HL-60/S4 treated with phorbol 12-myristate 13-acetate at 8.2 ng/mL for 4 days and 3 days (cell line): ENCODE data around the gene GFI1B.
"Not testable (repeated sequence)": the region's sequence is repeated elsewhere in the genome, so short reads cannot be mapped to it uniquely, and the experiment has no call there.

Experiments
- in situ Hi-C: fragments of 300-500 bp; cut with MboI; formaldehyde crosslinking; loops from 2 replicates; pipeline ENCODE4 v1.15.0; 2022; ENCODE audit warnings: low sequenced_read_pairs

The GFI1B gene

DNA sequence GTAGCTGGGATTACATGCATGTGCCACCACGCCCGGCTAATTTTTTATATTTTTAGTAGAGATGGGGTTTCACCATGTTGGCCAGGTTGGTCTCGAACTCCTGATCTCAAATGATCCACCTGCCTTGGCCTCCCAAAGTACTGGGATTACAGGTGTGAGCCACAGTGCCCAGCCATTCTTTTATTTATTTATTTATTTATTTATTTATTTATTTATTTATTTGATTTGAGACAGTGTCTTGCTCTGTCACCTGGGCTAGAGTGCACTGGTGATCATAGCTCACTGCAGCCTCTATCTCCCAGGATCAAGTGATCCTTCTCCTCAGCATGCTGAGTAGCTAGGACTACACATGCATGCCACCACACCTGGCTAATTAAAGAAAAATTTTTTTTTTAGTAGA is 10.6 kb upstream of the GFI1B start:
- in situ Hi-C loops = not testable (repeated sequence)

DNA sequence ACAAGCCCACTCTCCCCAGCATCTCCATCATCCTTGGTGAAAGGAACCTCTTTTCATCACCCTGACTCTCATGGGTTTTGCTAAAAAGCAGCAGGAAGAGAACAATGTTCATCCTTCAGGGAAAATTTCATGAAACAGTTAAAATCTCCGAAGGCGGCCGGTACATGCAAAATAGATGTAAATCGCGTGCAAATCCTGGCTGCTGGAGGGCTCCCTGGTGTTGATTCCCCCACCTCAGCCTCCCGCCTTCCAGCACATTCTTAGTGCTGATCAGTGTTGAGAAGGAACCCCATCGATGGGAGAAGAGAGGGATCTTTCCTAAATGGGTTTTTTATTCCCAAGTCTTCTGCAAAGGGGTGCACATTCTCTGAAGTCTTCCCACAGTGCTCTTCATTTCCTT is 8.7 kb upstream of the GFI1B start:
- in situ Hi-C loops = no loop called here

DNA sequence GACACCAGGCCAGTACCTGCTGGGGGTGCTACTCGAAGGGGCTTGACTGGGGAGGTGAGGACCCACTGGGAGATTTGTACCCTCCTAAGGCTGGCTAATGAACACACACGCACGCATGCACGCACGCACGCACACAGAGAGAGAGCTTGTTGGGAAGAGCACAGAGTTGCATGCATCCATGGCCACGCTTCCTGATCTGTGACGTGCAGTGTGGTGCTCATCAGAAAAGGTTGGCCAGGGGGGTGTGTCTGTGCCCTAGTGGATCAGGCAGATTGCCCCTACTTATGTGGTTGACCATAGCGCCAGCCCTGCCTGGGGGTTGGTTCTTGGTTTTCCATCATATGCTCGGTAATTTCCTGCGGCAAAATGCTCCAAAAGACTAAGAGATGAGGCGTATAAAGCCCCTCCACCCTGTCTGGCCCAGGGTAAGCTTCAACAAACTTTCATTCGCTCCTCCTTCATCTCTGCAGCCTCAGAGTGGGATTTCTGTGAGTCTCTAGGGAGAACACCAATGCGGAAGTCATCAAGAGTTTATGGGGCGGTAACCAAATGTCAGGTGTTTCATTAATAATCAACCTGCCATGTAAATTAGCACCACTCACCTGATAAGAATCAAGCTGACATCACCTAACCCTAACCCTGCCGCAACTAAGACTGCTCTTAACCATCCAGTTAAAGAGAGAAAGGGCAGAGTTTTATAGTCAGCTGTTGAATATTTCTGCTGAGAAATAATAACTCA is 8.0 kb upstream of the GFI1B start:
- in situ Hi-C loops = no loop called here

DNA sequence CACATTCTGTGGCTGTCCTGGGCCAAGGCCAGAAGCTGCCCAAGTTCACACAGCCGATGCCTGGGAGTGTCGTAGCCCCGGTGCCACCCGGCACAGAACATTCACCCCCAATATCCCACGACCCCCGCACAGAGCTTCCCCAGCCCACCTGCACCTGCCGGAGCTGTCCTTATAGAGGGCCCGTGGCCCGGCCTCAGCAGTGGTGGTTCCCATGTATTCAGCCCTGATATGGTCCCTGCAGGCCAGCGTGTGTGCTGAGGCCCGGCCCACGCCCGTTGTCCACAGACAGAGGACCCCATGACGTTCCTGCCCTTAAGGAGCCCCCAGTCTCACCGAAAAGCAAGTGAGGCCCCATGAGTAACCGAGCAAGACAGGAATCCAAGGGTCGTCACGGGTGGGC is 5.3 kb upstream of the GFI1B start:
- in situ Hi-C loops = no loop called here

DNA sequence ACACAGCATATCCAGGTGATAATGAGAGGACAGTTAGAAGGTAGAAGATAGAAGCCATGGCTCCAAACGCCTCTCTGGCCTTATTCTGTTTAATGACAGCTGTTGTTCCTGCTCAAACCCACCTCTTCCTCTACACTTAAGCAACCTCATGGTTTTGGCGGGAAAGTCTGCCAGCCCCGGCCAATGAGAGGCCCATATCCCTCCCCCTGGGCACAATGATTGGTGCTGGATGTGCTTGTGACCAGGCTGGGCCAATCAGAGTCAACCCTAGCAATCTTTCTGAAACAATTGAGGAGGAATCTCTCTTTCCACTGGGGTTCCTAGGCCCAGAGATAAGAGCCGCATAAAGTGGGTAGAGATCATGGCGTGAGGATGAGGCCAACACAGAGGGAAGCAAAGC is 4.8 kb upstream of the GFI1B start:
- in situ Hi-C loops = no loop called here

DNA sequence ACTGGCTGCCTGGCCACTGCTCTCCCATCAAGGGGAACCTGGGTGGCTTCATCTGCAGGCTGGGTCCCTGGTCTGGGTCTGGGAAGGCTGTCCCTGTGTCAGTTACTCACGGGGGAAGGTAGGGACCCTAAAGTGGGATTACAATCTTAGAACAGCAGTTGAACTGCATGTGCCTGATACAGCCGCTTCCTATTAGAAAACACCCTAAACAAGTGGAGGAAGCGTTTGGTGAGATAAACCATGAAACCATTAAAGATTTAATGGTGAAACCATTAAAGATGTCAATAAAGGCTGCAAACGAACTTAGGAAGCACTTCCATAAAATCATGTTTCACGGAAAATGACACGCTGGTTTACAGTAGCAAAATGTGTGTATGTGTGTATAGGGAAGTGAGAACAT is 2.5 kb upstream of the GFI1B start:
- in situ Hi-C loops = no loop called here

DNA sequence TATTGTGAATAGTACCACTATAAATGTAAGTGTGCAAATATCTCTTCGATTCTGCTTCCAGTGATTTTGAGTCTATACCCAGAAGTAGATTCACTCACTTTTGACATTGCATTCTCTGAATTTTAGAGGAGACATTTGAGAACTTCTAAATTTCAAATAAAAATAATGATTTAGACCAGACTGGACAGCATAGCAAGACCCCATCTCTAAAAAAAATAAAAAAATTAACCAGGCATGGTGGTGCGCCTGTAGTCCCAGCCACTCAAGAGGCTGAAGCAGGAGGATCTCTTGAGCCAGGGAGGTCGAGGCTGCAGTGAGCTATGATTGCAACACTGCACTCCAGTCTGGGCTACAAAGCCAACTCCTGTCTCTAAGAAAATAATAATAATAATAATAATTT is 1.9 kb upstream of the GFI1B start:
- in situ Hi-C loops = no loop called here

DNA sequence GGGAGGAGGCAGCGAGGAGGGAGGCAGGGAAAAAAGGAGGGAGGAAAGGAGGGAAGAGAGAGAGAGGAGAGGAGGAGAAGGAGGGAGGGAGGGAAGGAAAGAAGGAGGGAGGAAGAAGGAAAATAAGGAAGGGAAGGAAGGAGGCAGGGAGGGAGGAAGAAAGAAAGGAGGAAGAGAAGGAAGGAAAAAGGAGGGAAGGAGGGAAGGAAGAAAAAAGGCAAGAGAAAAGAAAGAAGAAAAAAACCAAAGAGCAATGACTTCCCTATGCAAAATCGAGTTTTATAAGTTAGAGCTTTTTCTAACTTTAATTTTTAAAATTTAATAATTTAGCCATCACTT is 413 bp upstream of the GFI1B start:
- in situ Hi-C loops = no loop called here

DNA sequence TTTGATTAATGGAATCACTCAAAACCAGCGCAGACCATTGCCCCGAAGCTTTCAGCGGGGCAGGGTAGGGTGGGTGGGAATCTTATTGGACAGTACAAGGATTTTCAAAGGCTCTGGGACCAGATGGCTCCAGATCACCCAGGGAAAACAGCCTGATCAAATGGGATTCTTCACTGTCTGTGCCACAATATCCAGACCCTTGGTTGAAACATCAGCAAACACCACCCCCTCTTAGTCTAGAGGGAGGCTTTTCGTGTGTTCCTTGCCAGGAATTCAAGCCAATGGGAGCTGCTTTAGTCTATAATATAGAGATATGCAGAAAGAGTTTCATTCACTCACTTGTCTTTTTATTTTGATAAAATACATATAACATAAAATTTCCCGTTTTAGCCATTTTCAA is 1.7 kb downstream of the GFI1B start:
- in situ Hi-C loops = no loop called here

DNA sequence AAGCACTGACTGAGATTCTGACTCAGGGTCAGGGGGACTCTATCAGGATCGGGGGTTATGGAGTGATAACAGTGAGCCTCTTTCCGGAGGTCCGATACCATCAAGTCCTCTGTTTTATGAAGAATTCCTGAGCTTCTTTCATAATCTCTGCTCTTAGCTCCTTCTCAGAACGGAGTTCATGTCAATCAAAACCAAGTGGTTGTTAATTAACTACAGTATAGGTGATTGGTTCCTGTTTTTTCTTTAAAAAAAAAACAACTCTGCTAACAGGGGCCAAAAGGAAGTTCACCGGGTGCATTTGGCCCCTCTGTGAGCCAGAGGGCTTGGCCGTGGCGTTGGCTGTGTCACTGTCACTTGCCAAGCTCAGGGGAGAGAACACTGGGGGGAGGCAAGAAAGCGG is 4.0 kb downstream of the GFI1B start:
- in situ Hi-C loops = no loop called here

DNA sequence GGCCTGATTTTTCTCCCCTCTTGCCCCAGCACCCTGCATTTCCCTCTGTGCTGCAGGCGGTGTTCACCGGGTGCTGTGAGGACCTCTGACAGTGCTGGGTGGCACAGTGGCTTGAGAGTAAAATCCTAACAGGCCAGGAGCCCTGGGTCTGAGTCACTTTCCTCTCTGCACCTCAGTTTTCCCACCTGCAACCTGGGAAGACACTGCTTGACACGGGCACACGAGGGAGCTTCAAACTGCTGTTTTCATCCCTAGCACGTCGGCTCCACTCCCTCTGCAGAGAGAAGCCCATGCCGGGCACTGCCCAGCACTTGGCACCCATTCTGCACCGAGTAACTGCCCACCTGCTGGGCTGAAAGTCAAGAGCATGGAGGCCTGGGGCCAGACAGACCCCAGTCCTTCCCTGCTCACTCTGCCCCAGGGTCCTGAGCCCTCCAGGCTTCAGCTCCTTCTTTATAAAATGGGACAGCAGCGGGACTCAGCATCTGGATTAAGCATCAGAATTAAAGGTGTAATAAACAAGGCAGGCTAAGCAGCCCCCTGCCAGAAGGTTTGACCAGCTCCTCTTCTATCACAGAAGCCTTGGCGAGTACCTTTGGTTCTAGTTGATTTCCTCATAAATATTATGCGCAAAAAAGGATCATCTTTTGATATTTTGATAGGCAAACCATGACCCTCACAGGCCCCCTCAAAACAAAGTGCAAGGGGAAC is 5.2 kb downstream of the GFI1B start:
- in situ Hi-C loops = no loop called here

DNA sequence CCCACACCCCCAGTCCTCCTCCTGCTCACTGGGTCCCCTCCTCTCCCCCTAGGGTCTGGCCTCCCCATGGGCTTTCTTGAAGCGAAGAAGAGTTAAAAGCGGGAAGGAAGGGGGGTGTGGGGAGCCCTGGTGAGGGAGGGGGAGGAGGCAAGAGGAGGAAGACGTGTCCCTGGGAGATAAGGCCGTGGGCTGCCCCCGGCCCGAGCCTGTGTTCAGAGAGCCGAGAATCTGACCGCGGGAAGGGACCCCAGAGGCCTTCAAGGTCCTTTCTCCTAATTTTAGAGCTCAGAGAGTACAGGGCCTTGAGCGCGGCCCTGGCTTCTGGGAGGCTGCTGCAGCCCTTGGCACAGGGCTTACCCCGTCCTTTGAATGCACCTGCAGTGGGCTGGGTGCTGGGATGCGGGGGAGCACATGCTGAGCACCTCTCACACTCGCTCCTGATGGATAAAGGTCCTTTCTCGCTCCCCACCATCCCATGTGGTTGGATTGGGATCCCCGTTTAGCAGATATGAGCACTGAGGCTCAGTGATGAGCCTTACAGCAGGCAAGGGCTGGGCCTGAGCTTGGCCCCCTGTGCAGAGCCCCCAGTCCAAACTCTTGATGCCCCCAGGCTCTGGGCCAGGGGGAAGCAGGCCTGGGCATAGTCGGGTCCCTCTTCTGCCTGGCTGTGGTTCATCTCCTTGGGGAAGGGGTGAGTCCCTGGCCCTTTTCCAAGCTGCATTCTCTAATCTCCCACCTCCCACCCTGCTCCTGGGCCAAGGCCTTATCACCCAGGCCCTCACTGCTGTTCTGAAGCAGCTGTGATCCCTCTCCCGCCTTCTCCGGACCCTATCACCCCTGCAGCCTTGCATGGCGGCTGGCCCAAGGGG is 5.9 kb downstream of the GFI1B start:
- in situ Hi-C loops = no loop called here

DNA sequence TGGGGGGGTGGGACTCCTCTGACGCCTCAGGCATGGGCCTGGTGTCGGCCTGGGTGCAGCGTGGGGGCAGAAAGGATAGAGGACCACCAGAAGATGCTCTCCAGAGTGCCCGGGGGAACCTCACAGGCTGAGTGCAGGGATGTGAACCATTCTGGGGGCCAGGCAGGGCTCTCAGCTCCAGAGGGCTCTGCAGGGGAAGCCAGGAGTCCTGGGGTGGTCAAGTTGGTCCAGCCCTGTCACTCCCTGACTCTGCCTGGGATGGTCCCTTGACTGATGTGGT is 6.5 kb downstream of the GFI1B start:
- in situ Hi-C loops = no loop called here

DNA sequence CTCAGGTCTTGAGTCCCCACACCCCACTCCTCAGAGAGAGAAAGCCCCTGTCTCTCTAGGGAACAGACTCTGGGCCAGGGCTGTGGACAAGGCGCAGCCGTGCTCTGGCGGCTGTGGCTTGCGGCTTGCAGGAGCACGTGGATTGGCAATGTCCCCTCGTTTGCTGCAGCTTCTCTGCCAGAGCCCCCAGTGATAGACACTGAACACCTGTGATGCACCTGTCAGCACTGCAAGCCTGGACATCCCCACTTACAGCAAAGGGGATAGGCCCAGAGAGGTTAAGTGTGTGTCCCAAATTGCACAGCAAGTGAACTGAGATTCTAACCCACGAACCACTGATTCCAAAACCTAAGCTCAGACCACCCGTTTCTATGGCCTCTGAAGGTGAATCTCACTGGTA is 7.0 kb downstream of the GFI1B start:
- in situ Hi-C loops = no loop called here

DNA sequence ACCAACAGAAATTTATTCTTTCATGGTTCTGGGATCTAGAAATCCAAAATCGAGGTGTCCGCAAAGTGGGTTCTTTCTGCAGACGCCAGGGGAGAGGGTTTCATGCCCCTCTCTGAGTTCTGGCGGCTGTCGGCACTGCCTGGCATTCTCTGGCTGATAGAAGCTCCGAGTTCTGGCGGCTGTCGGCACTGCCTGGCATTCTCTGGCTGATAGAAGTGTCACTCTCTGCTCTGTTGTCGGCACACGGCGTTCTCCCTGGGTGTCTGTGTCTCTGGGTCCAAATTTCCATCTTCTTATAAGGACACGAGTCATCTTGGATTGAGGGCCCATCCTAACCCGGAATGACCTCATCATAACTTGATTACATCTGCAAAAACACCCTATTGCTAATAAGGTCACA is 7.6 kb downstream of the GFI1B start:
- in situ Hi-C loops = no loop called here

DNA sequence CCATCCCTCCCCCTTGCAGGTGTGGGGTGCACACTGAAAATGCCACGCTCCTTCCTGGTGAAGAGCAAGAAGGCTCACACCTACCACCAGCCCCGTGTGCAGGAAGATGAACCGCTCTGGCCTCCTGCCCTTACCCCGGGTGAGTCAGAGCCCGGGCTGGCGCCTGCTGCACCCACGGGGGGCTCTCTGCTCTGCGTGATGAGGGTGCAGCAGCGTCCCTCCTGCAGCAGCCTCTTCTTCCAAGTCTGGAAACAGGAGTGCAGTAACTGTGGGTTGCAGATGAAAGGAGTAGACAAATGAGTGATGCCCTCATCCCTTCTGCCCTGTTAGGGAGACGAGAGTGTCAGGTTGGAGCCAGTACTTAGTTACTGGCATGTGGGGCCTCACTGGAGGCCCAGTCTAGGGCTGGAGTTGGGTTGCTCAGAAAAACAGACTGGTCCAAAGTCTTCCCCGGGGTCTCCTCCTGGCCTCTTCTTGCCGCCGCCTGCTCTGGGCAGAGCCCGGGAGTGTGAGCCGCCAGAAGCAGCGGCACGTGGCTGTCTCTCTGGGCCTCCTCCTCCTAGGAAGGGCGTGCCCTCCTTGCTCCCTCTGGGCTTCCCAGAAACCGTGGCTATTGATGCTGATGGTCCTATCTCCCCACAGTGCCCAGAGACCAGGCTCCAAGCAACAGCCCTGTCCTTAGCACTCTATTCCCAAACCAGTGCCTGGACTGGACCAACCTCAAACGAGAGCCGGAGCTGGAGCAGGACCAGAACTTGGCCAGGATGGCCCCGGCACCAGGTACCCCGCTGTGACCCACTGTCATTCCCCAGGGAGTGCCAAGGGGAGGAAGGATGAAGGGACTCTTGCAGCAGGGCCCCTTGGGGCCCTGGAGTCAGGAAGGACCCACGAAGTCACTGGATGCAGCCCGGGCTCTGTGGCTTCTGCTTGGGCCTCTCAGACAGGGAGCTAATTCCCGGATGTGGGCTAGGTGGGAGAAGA is 8.4 kb downstream of the GFI1B start:
- in situ Hi-C loops = no loop called here

DNA sequence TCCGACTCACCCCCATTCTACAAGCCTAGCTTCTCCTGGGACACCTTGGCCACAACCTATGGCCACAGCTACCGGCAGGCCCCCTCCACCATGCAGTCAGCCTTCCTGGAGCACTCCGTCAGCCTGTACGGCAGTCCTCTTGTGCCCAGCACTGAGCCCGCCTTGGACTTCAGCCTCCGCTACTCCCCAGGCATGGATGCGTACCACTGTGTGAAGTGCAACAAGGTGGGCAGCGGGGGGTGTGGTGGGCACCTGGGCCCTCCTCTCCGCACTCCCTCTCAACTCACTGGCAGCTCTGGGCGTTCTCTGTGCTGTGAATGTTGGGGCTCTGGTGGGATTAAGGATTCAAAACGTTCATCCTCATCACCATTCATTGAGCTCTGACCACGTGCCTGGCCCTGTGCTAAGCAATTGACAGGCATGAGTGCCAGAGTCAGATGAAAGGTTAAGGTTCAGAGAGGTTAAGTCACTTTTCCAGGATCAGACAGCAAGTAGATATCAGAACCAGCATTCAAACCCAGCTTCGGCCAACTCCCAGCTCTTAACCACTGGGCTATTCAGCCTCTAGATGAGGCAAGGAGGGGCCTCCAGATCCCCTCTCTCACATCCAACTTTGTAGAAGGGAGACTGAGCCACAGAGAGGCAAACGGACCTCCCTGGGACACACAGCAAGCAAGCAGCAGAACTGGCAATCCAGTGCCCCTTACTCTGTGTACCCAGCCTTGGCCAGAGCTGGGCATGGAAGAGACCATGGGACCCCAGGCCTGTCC is 9.9 kb downstream of the GFI1B start:
- in situ Hi-C loops = no loop called here

DNA sequence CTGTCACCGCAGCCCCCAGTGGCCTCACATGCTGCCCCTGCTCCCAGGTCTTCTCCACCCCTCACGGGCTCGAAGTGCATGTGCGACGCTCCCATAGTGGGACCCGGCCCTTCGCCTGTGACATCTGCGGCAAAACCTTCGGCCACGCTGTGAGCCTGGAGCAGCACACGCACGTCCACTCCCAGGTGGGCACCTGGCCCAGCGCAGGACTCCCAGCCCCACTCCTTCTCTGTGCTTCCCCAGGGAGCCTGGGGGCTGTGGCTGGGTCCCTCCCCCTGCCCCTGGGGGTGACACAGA is 10.5 kb downstream of the GFI1B start:
- in situ Hi-C loops = no loop called here

DNA sequence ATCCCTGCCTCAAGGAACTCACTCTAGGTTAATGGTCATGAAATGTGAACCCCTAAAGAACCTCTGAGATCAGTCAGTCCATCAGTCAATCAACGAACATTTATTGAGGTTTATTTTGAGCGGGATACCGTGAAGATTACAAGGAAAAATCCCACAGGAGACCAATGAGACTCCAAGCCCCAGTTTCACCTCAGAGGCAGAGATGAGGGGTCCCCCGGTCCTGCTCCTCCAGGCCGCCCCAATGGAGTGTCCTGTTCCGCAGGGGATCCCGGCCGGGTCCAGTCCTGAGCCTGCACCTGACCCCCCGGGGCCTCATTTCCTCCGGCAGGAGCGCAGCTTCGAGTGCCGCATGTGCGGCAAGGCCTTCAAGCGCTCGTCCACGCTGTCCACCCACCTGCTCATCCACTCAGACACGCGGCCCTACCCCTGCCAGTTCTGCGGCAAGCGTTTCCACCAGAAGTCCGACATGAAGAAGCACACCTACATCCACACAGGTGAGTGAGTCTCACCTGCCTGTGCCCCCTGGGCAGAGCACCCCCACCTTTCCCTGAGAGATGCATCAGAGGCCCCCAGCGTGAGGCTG is 11.0 kb downstream of the GFI1B start:
- in situ Hi-C loops = no loop called here

DNA sequence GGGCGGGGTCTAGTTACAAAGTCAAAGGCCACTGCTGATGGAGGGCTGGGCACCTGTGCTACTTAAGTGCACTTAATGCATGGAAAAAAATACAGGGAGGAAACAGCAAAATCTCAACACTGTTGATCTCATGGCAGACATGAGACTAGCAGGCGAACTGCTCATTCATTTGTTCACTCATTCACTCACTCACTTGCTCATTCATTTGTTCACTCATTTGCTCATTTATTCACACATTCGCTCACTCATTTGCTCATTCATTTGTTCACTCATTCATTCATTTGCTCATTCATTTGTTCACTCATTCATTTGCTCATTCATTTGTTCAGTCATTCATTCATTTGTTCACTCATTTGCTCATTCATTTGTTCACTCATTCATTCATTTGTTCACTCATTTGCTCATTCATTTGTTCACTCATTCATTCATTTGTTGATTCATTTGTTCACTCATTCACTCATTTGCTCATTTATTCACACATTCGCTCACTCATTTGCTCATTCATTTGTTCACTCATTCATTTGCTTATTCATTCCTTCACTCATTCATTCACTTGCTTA is 11.6 kb downstream of the GFI1B start:
- in situ Hi-C loops = not testable (repeated sequence)
